K562 (cell line): ENCODE data around the gene PCSK5. TPM values are rescaled to one million over a fixed set of nuclear protein-coding genes. Genes with fewer than 3 reads are reported as not detected.

ENCODE experiments used
- ATAC-seq: fragments of 200-7000 bp; cut with Tn5 transposase; 3 replicates; pipeline ENCODE4 v1.9.1; 2020; ENCODE audit warnings: moderate library complexity
- BruUV-seq: library from RNA; stranded (reverse); fragments of 400-500 nt; replicated peaks from 2 replicates; lab custom pipeline; 2021; lab: Mats Ljungman, UMichigan
- CTCF ChIA-PET: fragments of 300-600 bp; formaldehyde crosslinking; extraction: SDS; loops from one replicate; lab custom pipeline; 2021; ENCODE audit warnings: low intra/inter-chr PET ratio; lab: Yijun Ruan, JAX
- POLR2A ChIA-PET: fragments of 300-600, 350-650 bp; sonication (Branson Sonifier 250); formaldehyde crosslinking; extraction: SDS; loops from one replicate; lab custom pipeline; 2021; ENCODE audit warnings: antibody characterized with exemption, inconsistent platforms; lab: Yijun Ruan, JAX
- DNase-seq, 4 experiments: peaks; one replicate each; pipeline versions ENCODE4 v3.0.0 to v3.0.0-alpha.2; 2011 to 2018; ENCODE audit warnings: low spot score in 3 of 4, mixed read lengths in 3 of 4; ENCODE audit errors: extremely low read depth in 1 of 4
- FAIRE-seq: peaks from 2 replicates; lab custom pipeline; 2011; peaks lifted over from hg19 to GRCh38; lab: Jason Lieb, UNC
- H2AFZ ChIP-seq: 2 replicates; pipeline ENCODE4 v1.6.0; 2011; ENCODE audit warnings: low read depth, low read length, control low read depth, inconsistent platforms
- H3K27ac ChIP-seq: fragments of 200-600 bp; 3 replicates; pipeline ENCODE4 v1.8.0; 2011; ENCODE audit warnings: low read depth, mild to moderate bottlenecking, control low read depth, inconsistent platforms, low read length, moderate library complexity, mixed read lengths; ENCODE audit errors: extremely low read depth
- H3K27me3 ChIP-seq, 2 experiments: fragments of 300-600 bp in 1 of 2; 2 replicates in 1 of 2; 3 replicates in 1 of 2; pipeline versions ENCODE4 v1.6.0 to v1.8.0; 2011; ENCODE audit warnings: inconsistent platforms in 2 of 2, low read length in 2 of 2, mild to moderate bottlenecking in 1 of 2, mixed read lengths in 1 of 2, moderate library complexity in 1 of 2; ENCODE audit not compliant: control insufficient read depth in 2 of 2, insufficient read depth in 2 of 2
- H3K36me3 ChIP-seq: fragments of 300-600 bp; 3 replicates; pipeline ENCODE4 v1.8.0; 2011; ENCODE audit warnings: mild to moderate bottlenecking, low read length, inconsistent platforms; ENCODE audit not compliant: control insufficient read depth, insufficient read depth
- H3K4me1 ChIP-seq, 2 experiments: fragments of 200-600 bp in 1 of 2; replicated peaks in 1 of 2; 2 replicates in 1 of 2; 3 replicates in 1 of 2; pipeline versions ENCODE4 v1.5.1 to v1.8.0; 2011; ENCODE audit warnings: inconsistent platforms in 2 of 2, low read length in 2 of 2, mild to moderate bottlenecking in 1 of 2, mixed read lengths in 1 of 2, moderate library complexity in 1 of 2; ENCODE audit not compliant: control insufficient read depth in 2 of 2, insufficient read depth in 2 of 2
- H3K4me2 ChIP-seq: 2 replicates; pipeline ENCODE4 v1.6.1; 2011; ENCODE audit warnings: low read length, control low read depth, inconsistent platforms, mixed read lengths; ENCODE audit not compliant: insufficient read depth
- H3K4me3 ChIP-seq: fragments of 200-600 bp; sonication (generic), shearing (Covaris generic); 2 replicates; pipeline ENCODE4 v1.5.1; 2016; ENCODE audit warnings: control low read depth, inconsistent platforms
- H3K79me2 ChIP-seq: fragments of 200-600 bp; 3 replicates; pipeline ENCODE4 v1.8.0; 2011; ENCODE audit warnings: low read length, inconsistent platforms; ENCODE audit not compliant: control insufficient read depth, insufficient read depth
- H3K9ac ChIP-seq, 2 experiments: 2 replicates each; pipeline versions ENCODE4 v1.6.0 to v1.6.1; 2011; ENCODE audit warnings: low read depth in 2 of 2, low read length in 2 of 2, control low read depth in 1 of 2, inconsistent platforms in 1 of 2, mild to moderate bottlenecking in 1 of 2, mixed read lengths in 1 of 2; ENCODE audit not compliant: insufficient read depth in 1 of 2
- H3K9me1 ChIP-seq: one replicate; pipeline ENCODE4 v1.6.0; 2011; ENCODE audit warnings: inconsistent platforms, mild to moderate bottlenecking, low read length, moderate library complexity; ENCODE audit not compliant: control insufficient read depth, insufficient read depth
- H3K9me3 ChIP-seq: replicated peaks from 2 replicates; pipeline ENCODE4 v1.5.1; 2011; ENCODE audit warnings: low read depth, low read length, inconsistent platforms; ENCODE audit not compliant: control insufficient read depth, insufficient read depth
- H4K20me1 ChIP-seq: replicated peaks from 2 replicates; pipeline ENCODE4 v1.6.1; 2011; ENCODE audit warnings: low read length, inconsistent platforms, mixed read lengths; ENCODE audit not compliant: control insufficient read depth, insufficient read depth
- CCAR2 ChIP-seq: fragments of 200-400 bp; formaldehyde crosslinking; IDR thresholded peaks from 2 replicates; pipeline ENCODE4 v1.6.1; 2017; ENCODE audit warnings: mild to moderate bottlenecking, low read depth, low read length
- MCM5 ChIP-seq: fragments of 450-650 bp; IDR thresholded peaks from 2 replicates; pipeline ENCODE4 v1.6.1; 2016; ENCODE audit warnings: low read depth
- NFIC ChIP-seq: fragments of 450-650 bp; IDR thresholded peaks from 2 replicates; pipeline ENCODE4 v1.6.1; 2017; ENCODE audit warnings: mild to moderate bottlenecking, inconsistent platforms
- RFX1 ChIP-seq: fragments of 450-650 bp; IDR thresholded peaks from 2 replicates; pipeline ENCODE4 v1.6.1; 2016; ENCODE audit warnings: mild to moderate bottlenecking, moderate library complexity
- ZNF589 ChIP-seq: fragments of 200-800 bp; sonication (Bioruptor generic); IDR thresholded peaks from 2 replicates; pipeline ENCODE4 v1.6.1; 2016; ENCODE audit warnings: low read depth, missing genetic modification characterization, missing compliant biosample characterization
- WGBS: fragments of 100-300 bp; shearing (Covaris generic); methylation state at CpG from one replicate; pipeline ENCODE4 v1.1.6; 2016; ENCODE audit warnings: low coverage, mixed read lengths; ENCODE audit not compliant: insufficient coverage; ENCODE audit errors: missing lambda C conversion rate; 5-methylcytosine and 5-hydroxymethylcytosine counted together
- in situ Hi-C: fragments of 300-500 bp; cut with MboI; formaldehyde crosslinking; loops from 4 replicates; pipeline ENCODE4 v1.15.0; 2018; ENCODE audit warnings: inconsistent platforms, mixed read lengths
- intact Hi-C: fragments of 100-400 bp; cut with micrococcal nuclease; formaldehyde crosslinking; loops from 2 replicates; pipeline ENCODE4 v1.14.2; 2022
- polyA plus RNA-seq, 8 experiments: library from polyadenylated mRNA; depleted of rRNA in 4 of 8; stranded (reverse) in 5 of 8; unstranded in 3 of 8; fragments of >200 nt; fragmentation: Nextera tagmentation in 2 of 8; fragmentation: Illumina TruSeq in 1 of 8; extraction: Ambion mirVana in 2 of 8; extraction: Trizol in 1 of 8; gene quantifications; 2 replicates each; pipeline versions ENCODE4 v1.2.1 to v1.2.3, GENCODE V29; 2011 to 2014; ENCODE audit warnings: inconsistent platforms in 1 of 8, missing spikeins in 1 of 8
- total RNA-seq, 7 experiments: library from RNA; depleted of rRNA in 6 of 7; stranded (reverse); fragments of >200 nt in 6 of 7; fragmentation: Illumina TruSeq in 2 of 7; extraction: Trizol in 2 of 7; gene quantifications; 2 replicates each; pipeline versions ENCODE4 v1.2.1 to v1.2.3, GENCODE V29; 2011 to 2021; ENCODE audit warnings: low replicate concordance in 1 of 7
- TF ChIP-seq, protein P1 (sequence below), 2 experiments: IDR thresholded peaks in 1 of 2; conservative IDR thresholded peaks in 1 of 2; 2 replicates each; pipeline ENCODE4 v1.6.1; 2016; ENCODE audit warnings: low read depth in 2 of 2, mild to moderate bottlenecking in 1 of 2, missing compliant biosample characterization in 1 of 2, missing genetic modification characterization in 1 of 2, moderate library complexity in 1 of 2
- TF ChIP-seq, protein P2 (sequence below): fragments of 250-450 bp; sonication (Bioruptor Pico); IDR thresholded peaks from 2 replicates; pipeline ENCODE4 v1.5.0; 2020; ENCODE audit warnings: mild to moderate bottlenecking, borderline replicate concordance

PCSK5 gene
- total and polyA plus RNA-seq, 9 of the 15 experiments (the other 6 are each of a cell fraction or from before 2014, with no cell fraction given), result not detected

DNA sequence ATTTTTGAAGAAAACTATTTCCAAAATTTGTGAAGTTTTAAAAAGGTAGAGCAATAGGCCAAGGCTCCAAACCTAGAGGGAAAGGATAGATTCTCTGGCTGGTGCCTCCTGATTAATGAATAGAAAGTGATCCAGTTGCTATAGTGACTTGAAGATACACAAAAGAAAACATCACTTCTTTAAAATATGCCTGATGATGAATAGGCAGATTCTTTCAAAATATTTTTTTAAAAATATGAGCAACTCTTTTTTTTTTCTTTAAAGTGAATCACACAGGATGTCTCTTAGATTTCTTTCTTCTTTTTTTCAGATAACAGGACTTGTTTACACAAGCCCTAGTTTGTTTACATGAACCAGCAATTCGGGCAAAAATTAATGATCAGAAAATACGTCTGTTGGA, 379.3 kb downstream of the PCSK5 start:
- DNase-seq (no peak), FAIRE-seq (no peak), ATAC-seq (no peak)
- Histone ChIP-seq H3K79me2 (no peaks in the 10 kb centered on the region), H3K9ac (no peak overlapping the region), H3K4me3 (no peak overlapping the region), H3K4me1 (no peaks in the 10 kb centered on the region), H2AFZ (no peak overlapping the region), H3K27ac (no peak overlapping the region), H3K27me3 (no peaks in the 10 kb centered on the region), H3K9me1 (no peaks in the 10 kb centered on the region), H3K36me3 (no peaks in the 10 kb centered on the region), H3K9me3 (no peaks in the 10 kb centered on the region), H3K4me2 (no peak overlapping the region), H4K20me1 (no peaks in the 10 kb centered on the region)
- ChIA-PET POLR2A (no interaction called here), CTCF (no interaction called here)
- no peak for TF ChIP-seq MCM5
- 0 out of 2 replicates have a peak, but pooled peaks have one; percentile 11 for TF ChIP-seq RFX1
- TF ChIP-seq CCAR2, result no peak
- TF ChIP-seq ZNF589 (CRISPR knock-in tag), result no peak
- no peak for TF ChIP-seq NFIC
- TF ChIP-seq, protein P1, sequence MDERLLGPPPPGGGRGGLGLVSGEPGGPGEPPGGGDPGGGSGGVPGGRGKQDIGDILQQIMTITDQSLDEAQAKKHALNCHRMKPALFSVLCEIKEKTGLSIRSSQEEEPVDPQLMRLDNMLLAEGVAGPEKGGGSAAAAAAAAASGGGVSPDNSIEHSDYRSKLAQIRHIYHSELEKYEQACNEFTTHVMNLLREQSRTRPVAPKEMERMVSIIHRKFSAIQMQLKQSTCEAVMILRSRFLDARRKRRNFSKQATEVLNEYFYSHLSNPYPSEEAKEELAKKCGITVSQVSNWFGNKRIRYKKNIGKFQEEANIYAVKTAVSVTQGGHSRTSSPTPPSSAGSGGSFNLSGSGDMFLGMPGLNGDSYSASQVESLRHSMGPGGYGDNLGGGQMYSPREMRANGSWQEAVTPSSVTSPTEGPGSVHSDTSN (CRISPR knock-in tag; IDR thresholded peaks at IDR 0.05; ENCODE audit: low read depth), result no peak
- TF ChIP-seq, protein P1 (tag; conservative IDR thresholded peaks at IDR 0.05; ENCODE audit: low read depth), result no peak
- TF ChIP-seq, protein P2, sequence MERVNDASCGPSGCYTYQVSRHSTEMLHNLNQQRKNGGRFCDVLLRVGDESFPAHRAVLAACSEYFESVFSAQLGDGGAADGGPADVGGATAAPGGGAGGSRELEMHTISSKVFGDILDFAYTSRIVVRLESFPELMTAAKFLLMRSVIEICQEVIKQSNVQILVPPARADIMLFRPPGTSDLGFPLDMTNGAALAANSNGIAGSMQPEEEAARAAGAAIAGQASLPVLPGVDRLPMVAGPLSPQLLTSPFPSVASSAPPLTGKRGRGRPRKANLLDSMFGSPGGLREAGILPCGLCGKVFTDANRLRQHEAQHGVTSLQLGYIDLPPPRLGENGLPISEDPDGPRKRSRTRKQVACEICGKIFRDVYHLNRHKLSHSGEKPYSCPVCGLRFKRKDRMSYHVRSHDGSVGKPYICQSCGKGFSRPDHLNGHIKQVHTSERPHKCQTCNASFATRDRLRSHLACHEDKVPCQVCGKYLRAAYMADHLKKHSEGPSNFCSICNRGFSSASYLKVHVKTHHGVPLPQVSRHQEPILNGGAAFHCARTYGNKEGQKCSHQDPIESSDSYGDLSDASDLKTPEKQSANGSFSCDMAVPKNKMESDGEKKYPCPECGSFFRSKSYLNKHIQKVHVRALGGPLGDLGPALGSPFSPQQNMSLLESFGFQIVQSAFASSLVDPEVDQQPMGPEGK (CRISPR knock-in tag), result no peak
- 0% methylated on average over 2 of the region's 2 CpGs for WGBS
- intact Hi-C loops, result no loop called here
- in situ Hi-C loops, result no loop called here
- BruUV-seq, result no TSS peak
